Left renal cortex interstitium (tissue), 4 donors: ENCODE data around the gene SLC10A2. TPM values are rescaled to one million over a fixed set of nuclear protein-coding genes. Genes with fewer than 3 reads are reported as not detected.

ENCODE experiments used
- DNase-seq, 4 donors: peaks; one replicate each; pipeline ENCODE4 v3.0.0-alpha.2; 2013; ENCODE audit warnings: low read depth in 4 of 4, low spot score in 2 of 4, missing footprints in 1 of 4
- polyA plus RNA-seq, 4 donors: library from polyadenylated mRNA; unstranded; fragments of 120-200 nt; gene quantifications; one replicate each; pipeline ENCODE4 v1.2.1, GENCODE V29; 2013; ENCODE audit not compliant: insufficient read length in 4 of 4

Gene SLC10A2
- polyA plus RNA-seq, 4 donors: 0.65 to 0.88 (median 0.72) TPM

DNA sequence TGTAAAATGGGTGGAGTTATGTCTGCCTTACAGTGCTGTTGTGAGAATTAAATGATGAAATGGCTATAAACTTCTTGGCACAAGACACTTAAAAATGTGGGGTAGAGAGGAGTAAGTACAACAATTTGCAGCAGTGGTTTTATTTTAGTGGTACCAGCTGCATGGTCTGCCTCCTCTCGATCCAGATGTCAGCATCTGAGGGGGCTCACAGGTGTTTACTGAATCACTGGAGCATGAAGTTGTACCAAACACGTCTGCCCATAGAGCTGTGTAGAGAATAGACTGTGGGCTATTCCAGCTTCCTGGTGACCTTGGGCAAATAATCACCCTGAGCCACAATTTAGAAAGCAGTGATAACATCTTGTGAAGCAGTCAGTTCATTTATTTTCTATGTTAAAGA lies 11.1 kb downstream of the SLC10A2 start:
- DNase-seq: no peak

GRCh38 chr13:103046676-103047075 lies 19.5 kb downstream of the SLC10A2 start:
- DNase-seq: no peak

DNA sequence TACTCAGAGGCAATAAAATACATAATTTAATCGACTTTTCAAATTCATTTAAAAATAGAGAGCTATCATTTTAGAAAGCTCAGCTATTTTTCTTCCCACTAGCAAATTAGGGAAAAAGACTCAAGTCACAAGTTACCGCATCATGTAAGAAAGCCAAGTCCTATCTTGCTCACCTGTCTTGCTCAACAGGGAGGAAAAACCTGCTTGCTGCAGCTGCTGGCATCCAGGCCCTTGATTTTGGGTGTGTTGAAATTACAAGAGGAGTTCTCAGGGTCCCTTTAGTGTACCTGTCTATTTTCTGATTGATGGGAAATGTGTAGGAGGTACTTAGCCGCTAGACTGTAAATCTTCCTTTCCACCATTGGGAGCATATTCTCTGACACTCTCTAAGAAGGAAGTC lies 22.2 kb downstream of the SLC10A2 start:
- no peak for DNase-seq

DNA sequence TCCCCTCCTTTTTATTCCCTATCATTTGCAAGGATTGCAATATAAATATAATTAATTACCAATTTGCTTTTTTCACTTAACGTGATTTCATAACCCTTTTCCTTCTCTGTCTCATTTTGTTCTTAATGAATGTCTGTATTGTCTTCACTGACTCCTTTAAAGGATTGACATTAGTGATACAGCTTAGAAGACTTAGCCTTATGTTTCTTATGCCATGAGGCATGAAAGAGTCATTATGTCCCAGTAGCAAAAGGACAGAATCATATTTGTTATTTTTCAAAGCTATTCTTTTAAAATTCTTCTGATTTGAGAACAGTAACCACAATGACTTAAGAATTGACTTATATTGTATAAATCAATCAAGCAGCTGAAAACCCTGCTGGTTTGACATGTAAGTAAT lies 26.2 kb downstream of the SLC10A2 start:
- DNase-seq: no peak

GRCh38 chr13:103039183-103039582 lies 27.0 kb downstream of the SLC10A2 start:
- peak; percentile 15 to 41 (median 20) for DNase-seq

DNA sequence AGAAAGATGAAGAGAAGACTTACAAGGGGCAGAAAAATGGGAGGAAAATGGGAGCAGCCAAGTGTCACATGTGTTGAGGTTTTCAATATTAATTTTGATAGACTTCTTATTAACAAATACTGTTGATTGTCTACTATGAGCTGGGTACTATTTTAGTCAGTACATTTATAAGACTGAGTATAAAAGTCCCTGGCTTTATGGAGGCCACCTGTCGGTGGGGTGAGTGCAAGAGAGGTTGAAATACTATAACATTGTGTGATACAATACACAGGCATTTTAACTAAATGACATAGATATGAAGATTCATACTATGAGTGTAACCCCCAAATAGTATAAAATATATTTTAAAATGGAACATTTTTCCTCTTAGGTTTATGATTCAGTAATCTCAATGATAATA lies 29.9 kb downstream of the SLC10A2 start:
- no peak for DNase-seq

GRCh38 chr13:103033999-103034398 lies 32.2 kb downstream of the SLC10A2 start:
- no peak for DNase-seq

GRCh38 chr13:103031332-103031873 lies 34.8 kb downstream of the SLC10A2 start:
- DNase-seq: no peak

- DNase-seq: no peak
Measured at GRCh38 chr13:103030776-103031175, 35.4 kb downstream of the SLC10A2 start.

DNA sequence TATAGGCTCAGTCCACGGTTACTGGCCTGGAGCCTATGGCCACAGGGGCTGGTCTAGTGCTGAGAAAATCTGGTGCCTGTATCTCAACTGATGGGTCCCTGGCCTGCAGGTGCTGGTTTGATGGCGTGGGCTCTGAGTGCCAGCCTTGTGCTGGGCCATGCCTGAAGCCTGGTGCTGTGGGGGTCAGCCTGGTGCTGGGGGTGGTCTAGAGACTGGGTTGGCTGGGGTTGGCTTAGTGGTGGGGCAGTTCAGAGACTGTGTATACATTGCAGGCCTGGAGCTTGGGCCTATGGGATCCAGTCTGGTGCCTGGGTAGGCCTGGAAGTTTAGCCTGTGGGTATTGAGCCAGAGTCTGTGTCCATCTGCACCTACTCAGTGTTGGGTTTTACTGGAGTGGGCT lies 36.4 kb downstream of the SLC10A2 start:
- DNase-seq: no peak

DNA sequence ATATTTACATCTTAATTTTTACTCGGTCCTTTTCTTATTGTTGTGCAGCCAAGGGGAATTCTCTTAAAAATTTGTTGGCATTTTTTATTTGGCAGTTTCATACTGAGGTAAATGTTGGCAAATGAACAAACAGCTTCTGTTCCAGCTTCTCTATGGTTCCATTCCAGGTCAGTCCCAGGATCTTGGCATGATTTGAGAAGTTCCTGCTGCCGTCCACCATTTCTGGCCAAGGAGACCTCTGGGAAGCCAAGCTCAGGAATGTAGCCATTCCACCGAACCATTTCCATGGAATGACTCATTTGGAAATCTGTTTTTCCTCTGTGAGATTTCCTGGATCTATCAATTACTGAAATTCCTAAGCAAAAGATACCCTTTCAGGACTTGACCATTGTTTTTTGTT lies 43.9 kb downstream of the SLC10A2 start:
- DNase-seq: no peak

- DNase-seq: no peak
Measured at GRCh38 chr13:103018556-103018955, 47.7 kb downstream of the SLC10A2 start.

DNA sequence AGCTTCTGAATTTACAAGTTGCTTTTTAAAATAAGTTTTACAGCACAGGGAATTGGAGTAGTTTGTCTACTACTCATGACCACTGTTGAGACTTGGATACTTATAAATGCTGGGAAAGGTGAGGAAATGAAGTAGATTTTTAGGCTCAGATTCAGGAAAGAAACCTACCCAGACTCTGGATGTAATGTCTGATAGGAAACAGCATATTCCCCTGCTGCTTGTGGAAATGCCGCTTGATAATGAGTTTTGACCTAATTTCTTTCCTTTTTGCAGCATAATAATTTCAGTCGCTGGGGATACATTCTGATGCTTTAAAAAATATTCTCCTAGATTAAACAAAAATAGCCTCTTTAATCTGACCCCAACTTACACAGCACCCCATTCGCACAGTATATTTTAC lies 53.6 kb downstream of the SLC10A2 start:
- DNase-seq: no peak

DNA sequence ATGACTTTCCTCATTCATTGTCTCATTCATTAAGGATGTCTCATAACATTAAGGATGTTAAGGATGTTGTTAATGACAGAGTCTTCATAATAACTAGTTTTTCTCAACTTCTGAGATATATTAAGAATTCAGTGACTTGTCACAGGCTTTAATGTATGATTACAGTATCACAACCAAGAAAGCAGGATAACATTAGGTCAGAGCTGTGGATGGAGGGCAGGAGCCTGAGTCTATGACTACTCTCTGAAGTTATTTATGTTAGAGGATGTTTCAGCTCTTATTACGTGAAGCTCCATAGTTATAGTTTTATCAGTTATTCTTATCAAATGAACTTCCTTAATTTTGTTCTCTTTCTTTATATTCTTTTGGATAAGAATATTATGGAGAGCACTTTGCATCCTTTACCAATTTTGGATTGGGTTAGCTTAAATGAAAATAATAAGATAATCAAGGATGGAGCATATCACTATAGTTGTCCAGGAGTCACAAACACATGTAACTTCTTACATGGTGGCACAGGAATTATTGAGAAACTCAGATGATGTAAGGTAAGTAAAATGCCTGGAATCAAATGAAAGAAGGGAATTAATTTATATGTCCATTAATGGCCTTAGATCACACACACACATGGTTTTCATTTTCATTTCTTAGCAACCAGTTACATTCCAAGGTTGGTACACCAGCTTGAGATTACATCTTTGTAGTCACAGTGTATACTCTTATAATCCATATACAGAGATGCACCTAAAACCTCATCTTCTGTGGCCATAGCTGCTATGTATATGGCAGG lies 57.0 kb downstream of the SLC10A2 start:
- no peak for DNase-seq

DNA sequence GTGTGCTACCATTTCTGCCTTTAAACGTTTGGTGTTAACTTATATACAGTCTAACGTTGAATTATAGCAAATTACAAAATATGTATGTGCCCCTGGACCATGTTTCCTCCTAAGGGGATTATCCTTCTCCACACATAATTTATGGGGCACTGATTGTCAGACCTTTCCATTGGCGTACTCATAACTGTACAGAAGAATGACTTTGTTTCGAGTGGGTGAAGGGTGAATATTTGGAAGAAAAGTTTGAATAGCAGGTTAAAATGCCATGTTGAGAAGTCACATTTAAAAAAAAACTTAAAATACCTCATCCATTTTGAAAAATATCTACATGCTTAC lies 58.8 kb downstream of the SLC10A2 start:
- DNase-seq: no peak

- no peak for DNase-seq
Measured at GRCh38 chr13:103006641-103007426, 59.4 kb downstream of the SLC10A2 start.

DNA sequence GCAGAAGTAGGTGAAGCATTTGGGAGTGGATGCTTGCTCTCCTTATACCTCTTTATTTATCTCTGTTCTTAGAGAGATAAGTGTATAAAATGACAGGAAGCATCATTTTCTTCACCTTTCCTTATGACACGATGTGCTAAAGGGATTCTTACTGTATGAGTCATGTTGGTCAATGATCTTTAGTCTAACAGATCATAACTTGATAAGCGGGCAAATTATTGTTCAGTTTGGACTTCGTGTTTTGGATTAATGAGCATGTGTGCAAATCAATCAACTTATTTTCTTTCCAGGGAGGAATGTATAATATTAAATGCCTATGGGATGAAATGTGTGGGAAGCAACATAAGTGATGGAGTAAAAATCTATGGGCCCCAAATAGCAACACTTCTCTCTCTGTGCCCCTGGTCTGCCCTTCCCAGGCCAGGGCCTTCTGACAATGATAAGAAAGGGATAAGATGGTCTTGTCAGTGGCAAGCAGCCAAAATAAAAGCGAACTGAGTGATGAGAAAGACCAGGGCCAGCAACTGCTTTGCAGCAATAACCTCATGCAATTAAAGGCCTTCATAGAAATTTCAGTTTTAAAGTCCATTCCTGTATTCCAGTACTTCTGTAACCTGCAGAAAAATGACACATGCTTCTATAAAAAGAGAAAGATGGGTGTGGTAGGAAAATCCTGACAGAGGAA lies 61.4 kb downstream of the SLC10A2 start:
- DNase-seq: no peak

GRCh38 chr13:103003631-103004030 lies 62.6 kb downstream of the SLC10A2 start:
- no peak for DNase-seq

DNA sequence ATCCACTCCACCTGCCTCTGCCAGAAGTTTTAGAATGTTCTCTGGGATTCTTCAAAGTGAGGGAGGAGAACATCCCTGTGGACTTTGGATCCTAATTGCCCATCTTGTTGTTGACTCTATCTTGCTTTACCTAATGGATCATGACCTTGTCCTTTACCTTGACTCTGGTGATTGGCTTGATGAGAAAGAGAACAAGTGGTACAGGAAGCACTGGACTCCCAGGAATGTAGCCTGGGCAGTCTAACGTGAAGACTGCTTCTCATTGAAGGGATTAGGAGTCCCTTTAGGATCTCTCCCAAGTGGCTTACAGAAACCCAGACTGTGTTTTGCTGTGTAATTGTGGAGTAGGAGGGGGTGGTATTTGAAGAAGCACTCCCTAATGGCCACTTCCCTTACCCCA lies 63.9 kb downstream of the SLC10A2 start:
- DNase-seq: no peak

GRCh38 chr13:103000157-103000556 lies 66.1 kb downstream of the SLC10A2 start:
- no peak for DNase-seq

- DNase-seq: no peak
Measured at GRCh38 chr13:102999499-102999898, 66.7 kb downstream of the SLC10A2 start.
